Measurements from ENCODE around the gene SEBOX.

GRCh38 chr17:28363186-28363585 is 1.8 kb downstream of the SEBOX start:
- no peak for TF ChIP-seq MAZ (IDR thresholded peaks at IDR 0.05; ENCODE audit: borderline replicate concordance, low read depth, low read length)
- no peak for TF ChIP-seq REST (IDR thresholded peaks at IDR 0.05)
- TF ChIP-seq, protein P1, sequence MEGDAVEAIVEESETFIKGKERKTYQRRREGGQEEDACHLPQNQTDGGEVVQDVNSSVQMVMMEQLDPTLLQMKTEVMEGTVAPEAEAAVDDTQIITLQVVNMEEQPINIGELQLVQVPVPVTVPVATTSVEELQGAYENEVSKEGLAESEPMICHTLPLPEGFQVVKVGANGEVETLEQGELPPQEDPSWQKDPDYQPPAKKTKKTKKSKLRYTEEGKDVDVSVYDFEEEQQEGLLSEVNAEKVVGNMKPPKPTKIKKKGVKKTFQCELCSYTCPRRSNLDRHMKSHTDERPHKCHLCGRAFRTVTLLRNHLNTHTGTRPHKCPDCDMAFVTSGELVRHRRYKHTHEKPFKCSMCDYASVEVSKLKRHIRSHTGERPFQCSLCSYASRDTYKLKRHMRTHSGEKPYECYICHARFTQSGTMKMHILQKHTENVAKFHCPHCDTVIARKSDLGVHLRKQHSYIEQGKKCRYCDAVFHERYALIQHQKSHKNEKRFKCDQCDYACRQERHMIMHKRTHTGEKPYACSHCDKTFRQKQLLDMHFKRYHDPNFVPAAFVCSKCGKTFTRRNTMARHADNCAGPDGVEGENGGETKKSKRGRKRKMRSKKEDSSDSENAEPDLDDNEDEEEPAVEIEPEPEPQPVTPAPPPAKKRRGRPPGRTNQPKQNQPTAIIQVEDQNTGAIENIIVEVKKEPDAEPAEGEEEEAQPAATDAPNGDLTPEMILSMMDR (IDR thresholded peaks at IDR 0.05): no peak
- no peak for TF ChIP-seq POLR2A (IDR thresholded peaks at IDR 0.05; ENCODE audit: low read length)
- TF ChIP-seq EHF (CRISPR knock-in tag; IDR thresholded peaks at IDR 0.05): no peak
- TF ChIP-seq, protein P2, sequence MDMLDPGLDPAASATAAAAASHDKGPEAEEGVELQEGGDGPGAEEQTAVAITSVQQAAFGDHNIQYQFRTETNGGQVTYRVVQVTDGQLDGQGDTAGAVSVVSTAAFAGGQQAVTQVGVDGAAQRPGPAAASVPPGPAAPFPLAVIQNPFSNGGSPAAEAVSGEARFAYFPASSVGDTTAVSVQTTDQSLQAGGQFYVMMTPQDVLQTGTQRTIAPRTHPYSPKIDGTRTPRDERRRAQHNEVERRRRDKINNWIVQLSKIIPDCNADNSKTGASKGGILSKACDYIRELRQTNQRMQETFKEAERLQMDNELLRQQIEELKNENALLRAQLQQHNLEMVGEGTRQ (IDR thresholded peaks at IDR 0.05): no peak

Data from A549 (cell line).